Psoas muscle (tissue), 8 donors: ENCODE measurements around the gene SLC7A8. TPM values are rescaled to one million over a fixed set of nuclear protein-coding genes. Genes with fewer than 3 reads are reported as not detected.

ENCODE experiments used
- ATAC-seq, 4 donors: fragments of 200-7000 bp; cut with Tn5 transposase; one replicate each; pipeline ENCODE4 v1.9.1; 2020; ENCODE audit warnings: moderate library complexity in 3 of 4, mild to moderate bottlenecking in 2 of 4
- DNase-seq, 2 donors: peaks; one replicate each; pipeline ENCODE4 v3.0.0-alpha.2; 2020
- H3K27ac ChIP-seq: fragments of 200-600 bp; one replicate; pipeline ENCODE4 v1.8.0; 2022
- H3K27me3 ChIP-seq, 3 donors: fragments of 200-600 bp in 1 of 3; one replicate each; pipeline versions ENCODE4 v1.6.1 to v1.8.0; 2013 to 2022; ENCODE audit warnings: low read length in 2 of 3, mild to moderate bottlenecking in 2 of 3, moderate library complexity in 1 of 3; ENCODE audit not compliant: insufficient read depth in 3 of 3
- H3K36me3 ChIP-seq, 2 donors: fragments of 200-600 bp in 1 of 2; one replicate each; pipeline versions ENCODE4 v1.6.1 to v1.8.0; 2013 to 2022; ENCODE audit warnings: low read depth in 1 of 2, mild to moderate bottlenecking in 1 of 2, moderate library complexity in 1 of 2; ENCODE audit not compliant: insufficient read depth in 1 of 2
- H3K4me1 ChIP-seq: fragments of 200-600 bp; one replicate; pipeline ENCODE4 v1.8.0; 2022
- H3K4me3 ChIP-seq: fragments of 200-600 bp; one replicate; pipeline ENCODE4 v1.8.0; 2022; ENCODE audit warnings: mild to moderate bottlenecking
- H3K9me3 ChIP-seq: fragments of 200-600 bp; one replicate; pipeline ENCODE4 v1.8.0; 2022
- CTCF ChIP-seq: fragments of 200-600 bp; IDR thresholded peaks from one replicate; pipeline ENCODE4 v1.8.0; 2022; ENCODE audit warnings: antibody characterized with exemption
- WGBS, 3 donors: extraction: QIAGEN DNeasy Blood & Tissue Kit; methylation state at CpG; one replicate each; pipeline versions ENCODE4 v1.1.6 to v1.1.7; 2013; 5-methylcytosine and 5-hydroxymethylcytosine counted together
- intact Hi-C, 2 donors: fragments of 100-400 bp; cut with DNase I; formaldehyde crosslinking; loops; one replicate each; pipeline versions ENCODE4 v1.11.0 to v1.14.2; 2022
- polyA plus RNA-seq, 3 donors: library from polyadenylated mRNA; stranded (reverse); fragments of 200-250 nt; gene quantifications; one replicate each; pipeline ENCODE4 v1.2.3, GENCODE V29; 2013
- total RNA-seq, 4 donors: library from RNA; stranded (reverse); fragmentation: NEBNext Ultra II Directional in 2 of 4; extraction: Animal tissue kit (Norgen Biotek cat#: 25700) in 2 of 4; gene quantifications; one replicate each; pipeline versions ENCODE4 v1.2.1 to v1.2.4, GENCODE V29; 2021 to 2023
- donor health status: healthy with polysubstance abuse.
- donor health status: DM: no; HTN: no; CAD: no; lungs with moderate emphysema.
- donor health status: Bipolar disorder and iron deficiency.
- donor health status: healthy.
- donor health status: DM: yes; HTN: yes; CAD: no.
- donor health status: DM: no; HTN: no; CAD: no.
- donor health status: DM: no; HTN: no; CAD: no.
- donor health status: DM: yes; HTN: yes; CAD: no.

Gene SLC7A8
- total and polyA plus RNA-seq, 7 donors = 7.5 to 72.6 (median 33.2) TPM

- DNase-seq = no peak
- H3K9me3 ChIP-seq = no peaks in the 10 kb centered on the region
- peaks cover 18 to 85% of the 10 kb centered on the region in 2 donors for H3K36me3 ChIP-seq
- no peak for ATAC-seq
- WGBS, 3 donors = 65 to 75% (median 73%) methylated on average over 4 of the region's 4 CpGs
- H3K27ac ChIP-seq = no peak overlapping the region
- intact Hi-C loops = no loop called here
- no peak overlapping the region for H3K4me3 ChIP-seq
- no peak for TF ChIP-seq CTCF
- peaks cover 16% of the 10 kb centered on the region for H3K4me1 ChIP-seq
- H3K27me3 ChIP-seq = no peaks in the 10 kb centered on the region
These were observed 93.2 kb downstream of the SLC7A8 start for GRCh38 chr14:23090254-23090636.

GRCh38 chr14:23089498-23090253, 93.8 kb downstream of the SLC7A8 start:
- whole genome bisulfite sequencing, 3 donors = 86 to 89% (median 89%) methylated on average over 12 of the region's 12 CpGs
- ATAC-seq = no peak

GRCh38 chr14:23086565-23086964, 96.9 kb downstream of the SLC7A8 start:
- 88 to 92% (median 91%) methylated on average over 1 of the region's 1 CpG for WGBS, 3 donors
- no peak for ATAC-seq

More at GRCh38 chr14:23089498-23090253, 93.8 kb downstream of the SLC7A8 start:
- Histone ChIP-seq H3K27ac (no peak overlapping the region), H3K27me3 (no peaks in the 10 kb centered on the region), H3K36me3 (peaks cover 18 to 91% of the 10 kb centered on the region in 2 donors), H3K4me3 (no peak overlapping the region), H3K4me1 (peaks cover 16% of the 10 kb centered on the region), H3K9me3 (no peaks in the 10 kb centered on the region)
- no peak for TF ChIP-seq CTCF
- intact Hi-C loops = no loop called here
- no peak for DNase-seq

GRCh38 chr14:23085458-23085857, 98.0 kb downstream of the SLC7A8 start:
- 81 to 86% (median 82%) methylated on average over 3 of the region's 3 CpGs for WGBS, 3 donors
- Histone ChIP-seq H3K36me3 (peaks cover 11 to 100% of the 10 kb centered on the region in 2 donors), H3K27me3 (no peaks in the 10 kb centered on the region), H3K4me1 (no peaks in the 10 kb centered on the region), H3K27ac (no peak overlapping the region), H3K9me3 (no peaks in the 10 kb centered on the region), H3K4me3 (no peak overlapping the region)
- intact Hi-C loops = no loop called here
- ATAC-seq (no peak), DNase-seq (no peak)
- no peak for TF ChIP-seq CTCF

More at GRCh38 chr14:23086565-23086964, 96.9 kb downstream of the SLC7A8 start:
- no peak for TF ChIP-seq CTCF
- no peaks in the 10 kb centered on the region for H3K27me3 ChIP-seq
- peaks cover 14 to 100% of the 10 kb centered on the region in 2 donors for H3K36me3 ChIP-seq
- H3K9me3 ChIP-seq = no peaks in the 10 kb centered on the region
- no peak overlapping the region for H3K27ac ChIP-seq
- H3K4me1 ChIP-seq = no peaks in the 10 kb centered on the region
- intact Hi-C loops = no loop called here
- no peak for DNase-seq
- no peak overlapping the region for H3K4me3 ChIP-seq

GRCh38 chr14:23080474-23080873, 103.0 kb downstream of the SLC7A8 start:
- 78 to 95% (median 86%) methylated on average over 1 of the region's 1 CpG for WGBS, 3 donors
- Histone ChIP-seq H3K9me3 (no peaks in the 10 kb centered on the region), H3K27ac (no peak overlapping the region), H3K36me3 (peaks cover 27 to 100% of the 10 kb centered on the region in 2 donors), H3K27me3 (no peaks in the 10 kb centered on the region), H3K4me1 (peaks cover 30% of the 10 kb centered on the region), H3K4me3 (no peak overlapping the region)
- intact Hi-C loops = no loop called here
- DNase-seq = no peak
- no peak for TF ChIP-seq CTCF
- no peak for ATAC-seq
